Right ventricle myocardium inferior (tissue), 1 donor: ENCODE data around the gene BCL2. TPM values are rescaled to one million over a fixed set of nuclear protein-coding genes. Genes with fewer than 3 reads are reported as not detected.

Experiments
- ATAC-seq: fragments of 200-7000 bp; cut with Tn5 transposase; one replicate; pipeline ENCODE4 v1.9.1; 2020; ENCODE audit warnings: mild to moderate bottlenecking, moderate library complexity
- DNase-seq: peaks from one replicate; pipeline ENCODE4 v3.0.0; 2021; ENCODE audit errors: missing footprints
- intact Hi-C: fragments of 100-400 bp; cut with DNase I; formaldehyde crosslinking; loops from one replicate; pipeline ENCODE4 v1.11.0; 2022
- total RNA-seq: library from RNA; stranded (reverse); fragmentation: NEBNext Ultra II Directional; extraction: Animal tissue kit (Norgen Biotek cat#: 25700); gene quantifications from one replicate; pipeline ENCODE4 v1.2.1, GENCODE V29; 2021
- donor health status: DM: no; HTN: yes; CAD: no; lungs with severe emphysema.

BCL2 gene
- total RNA-seq, 1 donor from 2014 or later: 7.4 TPM

DNA sequence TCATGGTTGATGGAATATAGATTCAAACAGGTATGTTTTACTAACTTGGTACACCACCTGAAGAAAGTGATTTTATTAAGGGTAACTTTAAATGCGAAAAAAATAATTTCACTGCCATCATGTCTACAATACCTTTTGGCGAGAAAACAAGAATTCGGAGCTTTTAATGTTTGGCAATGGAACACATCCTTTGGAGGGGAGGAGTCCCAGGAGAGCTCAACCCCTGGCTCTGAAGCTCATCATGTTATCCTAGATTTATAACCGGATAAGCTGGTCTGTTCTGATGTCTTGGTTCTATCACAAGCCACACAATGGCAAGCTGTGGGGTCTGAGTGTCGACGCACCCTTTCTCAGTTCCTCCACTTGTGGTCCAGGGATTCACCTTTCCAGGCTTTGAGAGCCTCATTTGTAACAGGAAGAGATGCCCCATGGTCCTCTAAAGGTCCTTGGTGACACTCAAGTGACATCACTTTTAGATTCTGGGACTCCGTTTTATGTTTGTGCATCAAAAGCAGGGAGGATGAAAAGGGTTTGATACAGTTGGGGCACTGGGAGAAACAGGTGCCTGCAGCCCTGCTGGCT, 172.7 kb downstream of the BCL2 start:
- intact Hi-C loops: no loop called here
- ATAC-seq (no peak), DNase-seq (no peak)

DNA sequence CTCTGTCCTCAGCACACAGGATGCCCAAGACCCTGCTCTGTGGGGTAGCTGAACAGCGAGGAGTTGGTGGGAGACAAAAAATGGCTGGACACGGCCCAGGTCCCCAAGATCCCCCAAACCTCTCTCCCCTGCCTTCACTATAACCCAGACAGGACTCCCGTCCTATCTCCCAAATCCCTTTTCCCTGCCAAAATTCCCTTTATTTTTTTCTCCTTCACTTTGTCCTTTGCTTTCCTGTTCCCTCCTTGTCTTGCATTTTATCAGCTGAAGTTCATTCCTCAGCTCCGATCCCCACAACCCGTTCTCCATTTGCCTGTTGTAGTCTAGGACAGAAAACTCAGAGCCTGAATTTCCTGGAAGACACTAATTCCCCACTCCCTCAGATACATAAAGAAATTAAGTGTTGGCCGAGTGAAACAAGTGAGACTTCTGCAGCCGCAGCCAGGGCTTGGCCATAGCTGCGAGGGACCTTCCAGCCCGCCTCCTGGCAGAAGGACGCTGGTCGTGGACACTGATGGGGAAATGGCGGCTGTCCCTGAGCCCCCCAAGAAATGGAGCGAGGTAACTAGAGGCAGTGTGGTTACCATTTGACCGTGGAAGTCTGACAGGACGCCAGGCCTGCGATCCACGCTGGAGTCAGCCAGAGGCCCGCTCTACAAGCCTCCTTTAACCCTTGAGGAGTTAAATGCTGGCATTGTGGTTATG, 173.6 kb downstream of the BCL2 start:
- intact Hi-C loops: no loop called here
- ATAC-seq (no peak), DNase-seq (no peak)

DNA sequence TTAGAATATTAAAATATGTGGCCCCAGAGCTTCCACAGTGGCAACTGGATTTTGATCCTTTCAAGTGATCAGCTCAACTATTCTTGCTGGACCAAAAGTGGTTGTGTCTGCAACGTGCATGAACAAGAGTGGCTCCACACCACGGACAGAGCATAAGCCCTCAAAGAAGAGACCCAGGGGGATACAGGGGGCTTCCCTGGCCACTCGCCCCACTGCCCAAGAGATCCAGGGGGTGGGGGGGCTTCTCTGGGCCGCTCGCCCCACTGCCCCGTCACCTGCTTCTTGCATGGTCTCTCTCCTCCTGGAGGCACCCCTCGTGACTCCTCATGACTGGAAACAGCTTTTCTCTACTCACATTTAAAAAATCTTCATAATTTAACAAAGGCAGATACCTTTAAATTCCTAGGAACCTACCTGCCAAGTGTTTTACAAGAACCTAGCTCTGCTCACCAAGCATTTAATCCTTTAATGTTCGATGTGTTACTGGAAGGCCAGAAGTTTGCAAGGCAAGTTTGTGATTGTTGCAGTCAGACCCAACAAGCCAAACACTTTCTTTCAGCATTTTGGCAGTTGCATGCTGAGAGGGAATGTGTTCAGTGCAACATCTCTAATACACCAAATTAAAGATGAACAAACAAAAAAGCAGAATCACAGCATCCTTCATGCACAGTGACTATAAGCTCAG, 174.3 kb downstream of the BCL2 start:
- intact Hi-C loops: no loop called here
- ATAC-seq: no peak
- DNase-seq: no peak

DNA sequence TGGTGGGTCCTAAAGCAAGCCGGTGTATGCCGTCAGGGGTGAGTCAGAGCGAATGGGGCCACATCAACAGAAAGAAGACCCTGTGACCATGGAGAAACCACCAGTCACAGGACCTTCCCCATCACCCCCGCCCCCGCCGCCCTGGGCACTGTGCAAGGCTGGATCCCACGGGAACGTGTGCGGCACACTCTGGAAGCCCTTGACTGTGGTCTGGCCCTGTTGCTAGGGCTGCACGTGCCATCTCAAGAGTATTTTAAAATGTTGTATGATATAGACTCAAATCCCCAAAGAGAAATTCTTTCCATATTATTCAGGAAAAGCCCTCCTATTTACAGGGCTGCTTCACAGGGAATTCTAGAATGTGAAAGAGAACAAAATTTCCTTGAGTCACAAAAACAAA, 174.8 kb downstream of the BCL2 start:
- ATAC-seq: no peak
- DNase-seq: no peak
- intact Hi-C loops: no loop called here

DNA sequence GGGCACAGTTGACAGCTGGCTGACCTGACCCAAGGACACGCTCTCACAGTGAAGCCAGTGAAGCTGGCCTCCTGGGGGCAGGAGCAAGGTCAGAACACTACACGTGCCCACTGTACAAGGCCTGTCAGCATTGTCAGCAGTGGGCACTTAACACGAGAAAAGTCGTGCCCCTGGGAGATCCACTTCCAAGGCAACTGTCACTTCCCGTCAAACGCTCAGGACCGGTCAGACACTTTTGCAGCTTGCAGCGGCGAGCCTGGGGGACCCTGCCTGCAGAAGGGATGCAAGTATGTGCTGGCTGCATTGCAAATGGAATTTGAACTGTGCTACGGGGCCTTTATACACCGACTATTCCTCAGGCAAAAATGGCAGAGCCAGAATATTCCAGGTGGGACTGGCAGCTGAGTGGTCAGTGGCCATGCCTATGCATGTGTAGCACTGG, 176.2 kb downstream of the BCL2 start:
- DNase-seq (no peak), ATAC-seq (peak; percentile 30)
- intact Hi-C loops: no loop called here

DNA sequence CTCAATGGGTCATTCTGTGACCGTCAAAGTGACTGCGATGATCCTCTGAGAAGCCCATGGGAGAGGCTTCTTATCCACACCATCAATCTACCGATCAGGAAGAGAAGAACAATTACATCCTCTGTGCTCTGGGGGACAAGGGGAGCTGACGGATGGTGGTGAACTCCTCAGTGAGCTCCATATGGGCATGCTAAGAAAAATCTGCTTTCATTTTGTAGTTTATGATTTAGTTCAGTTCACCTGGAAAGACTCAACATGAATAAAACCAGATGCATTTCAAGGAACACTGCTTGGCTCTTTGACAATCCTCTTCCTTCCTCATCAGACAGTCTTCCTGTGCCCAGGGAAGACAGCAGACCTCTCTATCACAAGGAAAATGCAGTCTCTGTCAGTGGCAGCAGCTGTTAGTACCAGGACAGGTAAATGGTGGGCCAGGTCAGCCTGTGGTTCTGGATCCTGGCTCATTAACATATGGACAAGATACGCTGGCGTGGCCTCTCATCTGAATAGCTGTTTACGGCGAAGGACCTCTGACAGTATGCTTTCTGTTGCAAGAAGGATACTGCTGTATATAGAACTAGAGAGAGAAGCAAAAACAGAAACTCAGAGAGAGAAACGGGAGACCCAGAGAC, 176.9 kb downstream of the BCL2 start:
- intact Hi-C loops: no loop called here

DNA sequence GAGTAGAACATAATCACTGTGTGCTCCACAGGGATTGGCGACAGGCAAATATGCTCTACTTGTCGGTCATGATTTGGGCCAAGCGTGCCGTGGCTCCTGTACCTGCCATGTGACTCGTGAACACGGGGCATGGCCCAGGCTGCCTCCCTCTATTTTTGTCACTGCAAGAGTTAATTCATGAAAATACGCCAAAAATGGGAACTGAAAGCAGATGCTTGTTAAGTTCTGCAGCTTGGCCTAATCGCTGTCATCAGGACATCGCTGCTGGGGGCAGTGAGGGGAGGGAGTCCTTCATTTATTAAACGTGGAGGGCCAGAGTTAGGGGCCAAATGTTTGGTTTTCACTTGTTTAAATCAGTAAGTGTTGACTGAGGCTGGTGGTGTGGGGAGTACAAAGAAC, 177.8 kb downstream of the BCL2 start:
- intact Hi-C loops: no loop called here
- ATAC-seq: no peak
- no peak for DNase-seq

More for the DNA sequence above, 176.9 kb downstream of the BCL2 start:
- DNase-seq (no peak), ATAC-seq (no peak)

DNA sequence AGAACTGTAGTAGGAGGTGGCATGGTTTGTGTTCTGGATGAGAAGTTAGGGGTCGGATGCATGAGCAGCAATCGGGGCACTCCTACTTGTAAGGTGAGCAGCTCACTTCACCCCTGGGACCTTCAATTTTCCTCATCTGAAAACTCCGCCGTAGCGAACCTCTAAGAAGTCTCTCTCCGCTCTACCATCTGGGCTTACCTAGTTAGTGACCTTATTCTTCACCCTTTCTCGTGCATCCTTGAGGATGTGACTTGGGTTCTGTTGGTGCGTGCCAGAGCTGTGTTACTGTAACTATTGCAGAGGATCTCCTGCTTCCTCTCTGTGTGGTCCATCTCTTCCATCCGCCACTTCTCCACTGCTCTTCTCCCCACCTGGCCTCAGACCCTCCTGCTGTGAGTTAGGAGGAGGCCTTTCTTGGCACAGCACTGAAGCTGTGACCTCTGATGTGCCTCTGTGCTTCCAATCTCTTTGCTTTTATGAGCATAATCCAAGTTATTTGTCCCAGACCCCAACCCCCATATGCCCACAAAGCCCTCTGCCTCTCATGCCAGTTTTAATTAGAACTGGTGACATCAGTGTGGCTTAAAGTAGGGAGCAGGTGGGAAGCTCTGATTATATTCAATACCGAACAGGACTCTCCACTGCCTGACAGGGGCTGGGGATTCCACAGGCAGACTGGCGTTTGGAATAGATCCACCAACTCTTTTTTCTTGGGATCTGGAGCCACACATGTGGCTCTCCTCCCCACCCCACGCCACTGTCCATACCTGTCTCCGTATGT, 178.4 kb downstream of the BCL2 start:
- intact Hi-C loops: no loop called here
- ATAC-seq (no peak), DNase-seq (no peak)

DNA sequence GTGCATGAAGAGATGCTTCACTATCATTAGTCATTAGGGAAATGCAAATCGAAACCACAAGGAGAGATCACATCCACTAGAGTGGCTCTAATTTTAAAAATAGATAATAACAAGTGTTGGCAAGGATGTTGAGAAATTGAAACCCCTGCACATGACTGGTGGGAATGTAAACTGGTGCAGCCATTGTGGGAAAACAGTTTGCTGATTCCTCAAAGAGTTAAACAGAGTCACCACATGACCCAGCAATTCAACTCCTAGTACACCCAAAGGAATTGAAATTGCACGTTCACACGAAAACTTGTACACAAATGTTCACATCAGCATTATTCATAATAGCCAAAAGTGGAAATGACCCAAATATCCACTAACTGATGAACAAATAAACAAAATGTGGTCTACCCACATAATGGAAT, 179.5 kb downstream of the BCL2 start:
- DNase-seq (no peak), ATAC-seq (no peak)
- intact Hi-C loops: no loop called here

DNA sequence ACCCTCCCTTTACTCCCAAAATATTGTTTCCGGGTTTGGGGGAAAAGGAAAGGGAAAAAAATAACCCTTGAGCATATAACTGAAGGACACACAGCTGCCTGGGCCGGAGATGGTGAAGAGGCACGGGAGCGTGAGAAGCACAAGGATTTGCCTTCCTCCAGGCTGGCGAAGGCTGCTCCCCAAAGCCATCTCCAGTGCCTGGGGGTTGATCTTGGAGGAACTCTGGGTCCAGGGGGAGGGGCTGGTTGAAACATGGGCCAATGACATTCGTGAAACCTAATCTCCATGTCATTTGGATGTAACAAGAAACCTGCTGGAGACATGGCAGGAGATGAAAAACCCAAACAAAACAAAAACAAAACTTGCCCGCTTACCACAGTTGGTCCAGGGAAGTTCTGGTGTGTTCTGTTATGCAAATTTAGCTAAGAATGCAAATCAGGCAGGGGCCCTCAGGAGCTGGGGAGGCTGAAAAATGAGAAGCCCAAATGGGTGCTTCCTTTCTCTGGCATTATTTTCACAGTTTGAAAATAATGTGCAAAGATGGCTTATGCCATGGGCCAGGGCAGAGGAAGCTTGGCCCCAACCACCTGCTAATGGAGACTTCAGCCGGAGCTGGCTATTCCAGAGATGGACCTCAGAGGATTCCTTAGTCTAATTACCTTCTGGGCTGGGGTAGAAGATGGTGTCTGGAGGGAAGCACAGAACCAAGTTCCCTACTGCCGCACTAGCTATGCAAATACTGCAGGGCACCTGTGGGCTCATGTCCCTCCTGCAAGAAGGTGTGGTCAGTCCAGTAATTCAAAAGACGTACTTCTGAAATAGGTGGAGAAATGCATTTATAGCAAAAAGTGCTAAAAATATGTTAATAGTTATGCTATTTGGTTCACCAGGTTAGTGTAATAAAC, 180.9 kb downstream of the BCL2 start:
- DNase-seq (no peak), ATAC-seq (peak; percentile 47)
- intact Hi-C loops: no loop called here

DNA sequence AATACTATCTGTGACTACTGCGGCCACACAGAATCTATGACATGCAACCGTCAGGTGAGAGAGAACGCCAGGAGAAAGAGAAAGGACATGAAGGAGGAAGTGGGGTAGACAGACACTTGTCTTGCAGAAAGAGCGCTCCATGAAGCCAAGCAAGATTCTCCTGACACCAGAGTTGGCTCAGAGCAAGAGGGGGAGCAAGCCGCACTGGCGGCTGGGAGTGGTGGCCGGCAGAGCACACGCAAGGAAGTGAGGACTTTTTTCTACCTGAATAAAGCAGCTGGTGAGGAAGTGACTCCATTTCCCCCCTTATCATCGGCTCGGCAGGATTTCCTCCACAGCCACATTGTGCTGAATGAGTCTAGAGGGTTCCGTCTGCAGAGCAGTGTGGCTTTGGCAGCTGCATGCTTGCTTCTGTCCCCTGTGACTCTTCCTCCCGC, 181.6 kb downstream of the BCL2 start:
- intact Hi-C loops: no loop called here
- DNase-seq (no peak), ATAC-seq (peak; percentile 65)

DNA sequence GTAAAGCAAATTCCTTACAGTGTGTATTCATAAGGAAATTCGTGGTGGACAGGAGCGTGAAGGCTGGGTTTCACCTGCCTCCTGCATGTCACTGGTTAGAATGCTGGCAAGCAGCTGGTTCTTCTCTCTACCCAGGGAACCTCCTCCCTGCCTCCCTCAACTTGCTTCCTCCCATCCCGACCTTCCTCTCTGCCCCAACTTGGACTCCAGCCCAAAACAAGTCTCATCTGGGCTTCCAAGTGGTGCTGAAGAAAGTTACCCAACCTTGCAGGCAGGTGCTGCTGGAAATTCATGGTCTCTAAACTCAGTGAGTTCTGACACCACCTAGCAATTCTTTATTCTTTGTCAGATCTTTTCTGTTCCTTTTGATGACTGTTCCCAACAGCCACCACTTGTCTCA, 184.5 kb downstream of the BCL2 start:
- intact Hi-C loops: no loop called here
- ATAC-seq (no peak), DNase-seq (no peak)

DNA sequence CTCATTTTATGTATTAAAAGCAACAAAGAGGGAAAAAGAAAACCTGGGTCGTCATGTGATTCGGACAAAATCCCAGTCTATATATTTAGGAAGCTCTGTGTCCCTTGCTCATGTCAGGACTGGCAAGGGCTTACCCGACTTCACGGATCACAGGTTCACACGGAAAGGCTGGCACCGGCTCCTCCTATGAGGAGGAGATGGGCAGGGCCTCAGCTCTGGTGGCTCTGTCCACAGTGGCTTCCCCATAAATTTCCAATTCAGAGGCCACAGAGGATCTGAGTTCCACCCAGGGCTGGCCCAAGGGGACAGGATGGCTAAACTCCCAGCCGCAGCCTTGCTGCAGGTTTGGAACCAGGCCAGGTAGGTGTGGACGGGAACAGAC, 186.8 kb downstream of the BCL2 start:
- ATAC-seq: no peak
- no peak for DNase-seq
- intact Hi-C loops: loop anchor here (5.0 kb wide), 3 partner anchors 129 to 309 kb away; partner anchors contain the start of gene VPS4B

DNA sequence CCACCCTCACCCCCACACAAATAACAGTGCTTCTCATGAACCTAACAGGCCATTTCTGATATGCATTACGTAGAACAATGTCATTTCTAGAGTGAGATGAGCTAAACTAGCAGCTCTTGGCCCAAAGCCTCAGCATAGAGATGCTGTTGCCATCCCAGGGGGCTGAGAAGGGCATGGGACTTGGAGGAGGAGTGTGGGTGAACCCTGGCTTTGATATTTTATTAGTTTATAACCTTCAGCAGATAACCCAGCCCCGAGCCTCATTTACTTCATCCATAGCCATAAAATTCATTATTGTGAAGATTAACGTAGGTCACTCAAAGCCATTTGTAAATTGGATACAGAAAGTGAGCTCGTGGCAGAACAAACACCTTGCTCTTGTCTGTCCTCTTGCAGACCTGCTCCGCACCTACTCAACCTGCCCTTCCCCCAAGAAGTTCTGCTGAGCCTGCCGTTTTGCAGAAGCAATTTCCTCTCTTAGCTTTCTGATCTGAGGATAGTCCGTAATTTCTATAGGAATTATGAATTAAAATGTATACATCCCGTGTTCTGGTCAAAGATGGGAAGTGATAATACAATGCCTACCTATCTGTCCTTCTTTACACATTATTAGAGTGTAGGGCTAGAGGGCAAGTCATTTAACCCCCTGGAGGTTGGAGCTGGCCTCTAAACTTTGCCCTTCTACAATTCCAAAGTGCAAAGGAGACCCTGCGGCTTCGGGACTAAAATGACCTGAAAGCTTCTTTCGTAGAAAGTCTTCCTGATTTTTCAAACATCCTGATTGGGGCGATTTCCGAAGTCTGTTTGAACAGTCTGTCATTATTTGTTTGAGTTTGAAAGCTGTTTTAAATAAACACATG, 187.4 kb downstream of the BCL2 start:
- ATAC-seq (no peak), DNase-seq (no peak)
- intact Hi-C loops: loop anchor here (1.0 to 5.0 kb wide), 4 partner anchors 130 to 310 kb away; partner anchors contain the start of gene VPS4B

DNA sequence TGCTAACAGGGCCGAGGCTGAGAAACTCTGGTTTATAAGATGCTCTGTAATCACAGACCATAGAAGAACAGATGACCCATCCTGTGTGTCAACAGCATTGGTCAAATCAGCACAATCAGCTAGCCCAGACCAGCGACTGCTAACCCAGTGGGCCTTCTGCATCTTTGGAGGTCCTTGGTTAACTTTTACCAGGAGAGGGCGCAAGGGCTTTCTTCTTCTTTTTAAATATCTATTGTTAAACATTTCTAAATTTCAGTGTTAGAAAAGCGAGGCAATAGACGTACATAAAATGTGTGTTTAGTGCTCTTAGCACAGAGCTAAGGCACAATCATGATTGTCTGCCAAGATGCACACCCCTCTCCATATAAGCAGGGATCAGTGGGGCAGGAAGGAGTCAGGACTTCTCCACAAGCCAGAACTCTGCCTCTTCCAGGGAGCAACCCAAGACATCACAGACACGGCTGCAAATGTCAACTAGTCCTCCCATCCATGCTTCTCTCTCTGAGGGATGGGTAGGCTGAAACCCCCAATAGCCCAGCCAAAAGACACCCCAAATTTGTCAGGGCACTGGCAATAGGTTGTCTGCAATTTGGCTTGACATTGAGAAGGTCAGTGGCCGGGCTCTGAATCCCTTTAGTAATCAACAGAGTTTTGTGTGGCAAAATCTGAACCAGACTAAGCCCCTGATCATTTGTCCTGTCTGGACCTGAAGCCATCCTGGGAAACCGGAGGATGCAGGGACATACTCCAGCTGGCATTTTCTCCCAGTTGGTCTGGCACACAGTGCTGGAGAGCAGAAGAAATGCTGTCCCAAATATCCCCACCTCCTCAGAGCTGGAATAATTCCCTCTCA, 188.2 kb downstream of the BCL2 start:
- ATAC-seq (peak; percentile 40), DNase-seq (no peak)
- intact Hi-C loops: loop anchor here (1.0 to 5.0 kb wide), 4 partner anchors 131 to 311 kb away; partner anchors contain the start of gene VPS4B

DNA sequence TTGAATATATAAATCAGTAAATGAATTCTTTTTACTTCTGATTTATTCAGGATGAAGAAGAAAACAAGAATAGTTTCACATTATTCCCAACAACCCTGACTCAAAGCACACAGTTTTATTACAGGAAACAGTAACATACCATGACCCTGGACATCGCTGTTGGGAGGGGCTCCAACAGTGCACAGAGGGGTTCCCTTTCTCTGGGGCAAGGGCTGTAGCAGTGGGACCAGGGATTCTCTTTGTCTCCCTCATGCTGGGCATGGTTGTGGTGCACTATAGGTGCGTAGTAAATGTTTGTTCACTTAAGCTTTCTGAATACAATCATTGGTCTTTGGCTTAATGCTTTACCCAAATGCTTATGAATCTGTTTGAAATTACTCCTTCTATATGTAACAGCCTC, 189.4 kb downstream of the BCL2 start:
- ATAC-seq (no peak), DNase-seq (no peak)
- intact Hi-C loops: loop anchor here (5.0 kb wide), 3 partner anchors 132 to 312 kb away; partner anchors contain the start of gene VPS4B
